Esophagus squamous epithelium (tissue), 5 donors: Measurements from ENCODE around the gene CROCC. TPM values are rescaled to one million over a fixed set of nuclear protein-coding genes. Genes with fewer than 3 reads are reported as not detected.
A peak's percentile ranks its signal among the peaks of the same experiment; 100 is the strongest.
"Not testable (repeated sequence)": the region's sequence is repeated elsewhere in the genome, so short reads cannot be mapped to it uniquely, and the experiment has no call there.

Source experiments
- DNase-seq: peaks from one replicate; lab custom pipeline; 2025; lab: John Stamatoyannopoulos, UW
- H3K27ac ChIP-seq, 4 donors: fragments of 200-600 bp; sonication (generic); one replicate each; pipeline ENCODE4 v1.5.1; 2016 to 2019; ENCODE audit warnings: mild to moderate bottlenecking in 1 of 4
- H3K27me3 ChIP-seq, 4 donors: fragments of 200-600 bp; sonication (generic); 1 replicate in 3 of 4; 2 replicates in 1 of 4; pipeline versions ENCODE4 v1.5.1 to v1.6.0; 2017 to 2021; ENCODE audit warnings: antibody characterized with exemption in 1 of 4
- H3K36me3 ChIP-seq, 3 donors: fragments of 200-600 bp; sonication (generic); one replicate each; pipeline ENCODE4 v1.5.1; 2016 to 2019
- H3K4me1 ChIP-seq, 3 donors: fragments of 200-600 bp; sonication (generic); one replicate each; pipeline ENCODE4 v1.5.1; 2017 to 2019
- H3K4me3 ChIP-seq, 4 donors: fragments of 200-600 bp; sonication (generic); 1 replicate in 3 of 4; 2 replicates in 1 of 4; pipeline ENCODE4 v1.5.1; 2016 to 2019; ENCODE audit warnings: mild to moderate bottlenecking in 2 of 4, moderate library complexity in 1 of 4
- H3K9me3 ChIP-seq, 3 donors: fragments of 200-600 bp; sonication (generic); one replicate each; pipeline ENCODE4 v1.5.1; 2016 to 2019
- POLR2A ChIP-seq, 4 donors: fragments of 450-650 bp; IDR thresholded peaks; one replicate each; pipeline ENCODE4 v1.6.1; 2017; ENCODE audit warnings: antibody characterized with exemption in 4 of 4, mild to moderate bottlenecking in 4 of 4, moderate library complexity in 3 of 4
- WGBS, 2 donors: methylation state at CpG; one replicate each; pipeline ENCODE4 v1.1.5; 2018; 5-methylcytosine and 5-hydroxymethylcytosine counted together
- intact Hi-C: fragments of 100-400 bp; cut with DNase I; formaldehyde crosslinking; loops from one replicate; pipeline ENCODE4 v1.15.0; 2022
- total RNA-seq, 4 donors: library from RNA; depleted of rRNA; stranded (reverse); fragments of >200 nt; gene quantifications; one replicate each; pipeline ENCODE4 v1.1.0, GENCODE V29; 2016
- TF ChIP-seq, protein P1 (sequence below), 6 experiments: fragments of 450-650 bp in 4 of 6; fragments of 200-600 bp in 2 of 6; sonication (generic) in 2 of 6; IDR thresholded peaks; one replicate each; pipeline ENCODE4 v1.5.1; 2016 to 2019; ENCODE audit warnings: antibody characterized with exemption in 6 of 6, mild to moderate bottlenecking in 4 of 6, moderate library complexity in 4 of 6
- donor health status: DM: yes; HTN: yes; CAD: no.

Gene CROCC
- total RNA-seq, 4 donors from 2014 or later: 8.5 to 43.1 (median 30.2) TPM

DNA sequence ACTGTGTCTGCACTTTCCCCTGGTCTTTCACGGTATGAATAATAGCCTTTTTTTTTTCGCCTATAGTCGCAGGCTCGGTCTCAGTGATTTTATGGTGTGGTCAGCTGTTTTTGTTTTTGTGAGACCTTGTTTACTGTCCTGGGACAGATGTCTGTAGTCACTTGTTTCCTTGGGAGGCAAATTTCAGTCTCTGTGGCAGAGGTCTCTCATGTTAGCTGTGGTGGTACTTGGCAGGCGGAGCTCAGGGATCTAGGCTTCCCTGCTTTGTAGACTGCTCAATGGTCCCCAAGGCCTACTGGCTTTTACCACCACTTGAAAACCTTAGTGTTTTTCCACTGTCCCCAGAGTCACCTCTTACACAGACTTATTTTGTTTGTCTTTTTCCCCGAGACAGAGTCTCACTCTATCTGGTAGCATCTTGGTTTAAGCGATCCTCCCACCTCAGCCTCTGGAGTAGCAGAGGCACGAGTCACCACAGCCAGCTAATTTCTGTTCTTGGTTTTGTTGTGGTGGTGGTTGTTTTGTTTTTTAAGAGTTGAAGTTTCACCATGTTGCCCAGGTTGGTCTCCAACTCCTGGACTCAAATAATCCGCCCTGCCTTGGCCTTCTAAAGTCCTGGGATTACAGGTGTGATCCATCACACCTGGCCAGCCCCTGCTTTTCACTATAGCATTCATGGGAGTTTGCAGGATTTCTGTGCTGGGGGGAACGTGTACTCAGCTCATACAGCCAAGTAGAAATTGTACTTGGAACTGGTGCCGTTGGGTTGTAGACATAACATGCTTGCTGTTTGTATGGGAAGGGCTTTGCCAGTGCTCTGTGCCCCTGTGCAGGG is 15.6 kb upstream of the CROCC start:
- peak overlapping the region; percentile 90 to 98 (median 96) for H3K27ac ChIP-seq
- intact Hi-C loops: no loop called here
- peaks cover 0 to 16% (median 0%) of the 10 kb centered on the region in 3 donors for H3K9me3 ChIP-seq

DNA sequence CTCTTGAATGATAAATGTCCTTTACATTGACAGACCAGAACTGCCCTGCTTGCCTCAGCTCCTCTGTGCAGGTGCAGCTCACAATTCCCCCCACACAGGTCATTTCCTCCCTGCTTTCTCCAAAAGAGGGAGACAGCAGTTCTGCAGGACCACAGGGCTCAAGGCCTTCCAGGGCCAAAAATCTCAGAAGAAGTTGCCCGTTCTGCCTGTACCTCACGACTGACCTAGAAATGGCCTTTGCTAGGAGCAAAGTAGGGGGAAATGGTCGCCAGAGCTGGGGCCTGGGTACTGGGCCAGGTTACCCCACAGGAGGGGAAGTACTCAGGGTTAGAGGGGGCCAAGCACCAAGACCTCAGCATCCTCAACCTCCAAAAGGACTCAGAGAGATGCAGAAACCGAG is 14.9 kb upstream of the CROCC start:
- H3K36me3 ChIP-seq: no peaks in the 10 kb centered on the region
- no peak for DNase-seq
- H3K27me3 ChIP-seq: no peaks in the 10 kb centered on the region
- peaks cover 10 to 24% (median 13%) of the 10 kb centered on the region in 3 donors for H3K4me1 ChIP-seq
- peaks cover 0 to 16% (median 0%) of the 10 kb centered on the region in 3 donors for H3K9me3 ChIP-seq
- intact Hi-C loops: no loop called here
- no peak overlapping the region for H3K27ac ChIP-seq
- 84 to 86% methylated on average over 4 of the region's 4 CpGs for WGBS, 2 donors
- no peak overlapping the region for H3K4me3 ChIP-seq
- TF ChIP-seq POLR2A (IDR thresholded peaks at IDR 0.05): no peak
- TF ChIP-seq, protein P1, sequence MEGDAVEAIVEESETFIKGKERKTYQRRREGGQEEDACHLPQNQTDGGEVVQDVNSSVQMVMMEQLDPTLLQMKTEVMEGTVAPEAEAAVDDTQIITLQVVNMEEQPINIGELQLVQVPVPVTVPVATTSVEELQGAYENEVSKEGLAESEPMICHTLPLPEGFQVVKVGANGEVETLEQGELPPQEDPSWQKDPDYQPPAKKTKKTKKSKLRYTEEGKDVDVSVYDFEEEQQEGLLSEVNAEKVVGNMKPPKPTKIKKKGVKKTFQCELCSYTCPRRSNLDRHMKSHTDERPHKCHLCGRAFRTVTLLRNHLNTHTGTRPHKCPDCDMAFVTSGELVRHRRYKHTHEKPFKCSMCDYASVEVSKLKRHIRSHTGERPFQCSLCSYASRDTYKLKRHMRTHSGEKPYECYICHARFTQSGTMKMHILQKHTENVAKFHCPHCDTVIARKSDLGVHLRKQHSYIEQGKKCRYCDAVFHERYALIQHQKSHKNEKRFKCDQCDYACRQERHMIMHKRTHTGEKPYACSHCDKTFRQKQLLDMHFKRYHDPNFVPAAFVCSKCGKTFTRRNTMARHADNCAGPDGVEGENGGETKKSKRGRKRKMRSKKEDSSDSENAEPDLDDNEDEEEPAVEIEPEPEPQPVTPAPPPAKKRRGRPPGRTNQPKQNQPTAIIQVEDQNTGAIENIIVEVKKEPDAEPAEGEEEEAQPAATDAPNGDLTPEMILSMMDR (IDR thresholded peaks at IDR 0.05): no peak

More for the DNA sequence above, 15.6 kb upstream of the CROCC start:
- no peaks in the 10 kb centered on the region for H3K36me3 ChIP-seq
- peaks cover 10 to 24% (median 13%) of the 10 kb centered on the region in 3 donors for H3K4me1 ChIP-seq
- 75 to 82% methylated on average over 11 of the region's 11 CpGs for WGBS, 2 donors
- no peaks in the 10 kb centered on the region for H3K27me3 ChIP-seq
- no peak overlapping the region for H3K4me3 ChIP-seq
- DNase-seq: no peak
- TF ChIP-seq, protein P1 (IDR thresholded peaks at IDR 0.05): no peak
- no peak for TF ChIP-seq POLR2A (IDR thresholded peaks at IDR 0.05)

- H3K27ac ChIP-seq: no peak overlapping the region
- intact Hi-C loops: no loop called here
- TF ChIP-seq POLR2A (IDR thresholded peaks at IDR 0.05): no peak
- TF ChIP-seq, protein P1 (IDR thresholded peaks at IDR 0.05): no peak
- H3K4me1 ChIP-seq: peaks cover 6 to 29% (median 11%) of the 10 kb centered on the region in 3 donors
- 84 to 86% methylated on average over 14 to 15 of the region's 15 CpGs for WGBS, 2 donors
- no peaks in the 10 kb centered on the region for H3K36me3 ChIP-seq
- DNase-seq: no peak
- H3K4me3 ChIP-seq: no peak overlapping the region
- no peaks in the 10 kb centered on the region for H3K27me3 ChIP-seq
- H3K9me3 ChIP-seq: peaks cover 0 to 16% (median 0%) of the 10 kb centered on the region in 3 donors
These were observed 13.6 kb upstream of the CROCC start for GRCh38 chr1:16907870-16908758.

- peaks cover 16 to 41% (median 17%) of the 10 kb centered on the region in 3 donors for H3K4me1 ChIP-seq
- H3K27ac ChIP-seq, H3K9me3 ChIP-seq, H3K27me3 ChIP-seq, intact Hi-C loops, DNase-seq, H3K36me3 ChIP-seq, H3K4me3 ChIP-seq: not testable (repeated sequence)
- 83 to 85% methylated on average over 5 to 6 of the region's 8 CpGs for WGBS, 2 donors
These were observed 9.6 kb upstream of the CROCC start for GRCh38 chr1:16911851-16912721.

- H3K27me3 ChIP-seq, H3K9me3 ChIP-seq, intact Hi-C loops, DNase-seq, H3K4me3 ChIP-seq, H3K36me3 ChIP-seq: not testable (repeated sequence)
- H3K4me1 ChIP-seq: peaks cover 16 to 41% (median 17%) of the 10 kb centered on the region in 3 donors
- peak overlapping the region in 1 of 4 donors; percentile 88 for H3K27ac ChIP-seq
- 66 to 76% methylated on average over 8 of the region's 8 CpGs for whole genome bisulfite sequencing, 2 donors
These were observed 9.0 kb upstream of the CROCC start for GRCh38 chr1:16912742-16913141.
